GM12864 (cell line): ENCODE results near the gene NRG2.

Source experiments
- DNase-seq: peaks from one replicate; pipeline ENCODE4 v3.0.0-alpha.2; 2011; ENCODE audit warnings: low read depth
- H3K4me3 ChIP-seq: 2 replicates; pipeline ENCODE4 v1.5.1; 2011; ENCODE audit warnings: mild to moderate bottlenecking, low read depth, low read length, control low read depth
- TF ChIP-seq, protein P1 (sequence below): IDR thresholded peaks from 2 replicates; pipeline ENCODE4 v1.5.1; 2011; ENCODE audit warnings: low read depth, mild to moderate bottlenecking, moderate library complexity, low read length, control low read depth, inconsistent platforms; ENCODE audit errors: missing control alignments

Gene NRG2

DNA sequence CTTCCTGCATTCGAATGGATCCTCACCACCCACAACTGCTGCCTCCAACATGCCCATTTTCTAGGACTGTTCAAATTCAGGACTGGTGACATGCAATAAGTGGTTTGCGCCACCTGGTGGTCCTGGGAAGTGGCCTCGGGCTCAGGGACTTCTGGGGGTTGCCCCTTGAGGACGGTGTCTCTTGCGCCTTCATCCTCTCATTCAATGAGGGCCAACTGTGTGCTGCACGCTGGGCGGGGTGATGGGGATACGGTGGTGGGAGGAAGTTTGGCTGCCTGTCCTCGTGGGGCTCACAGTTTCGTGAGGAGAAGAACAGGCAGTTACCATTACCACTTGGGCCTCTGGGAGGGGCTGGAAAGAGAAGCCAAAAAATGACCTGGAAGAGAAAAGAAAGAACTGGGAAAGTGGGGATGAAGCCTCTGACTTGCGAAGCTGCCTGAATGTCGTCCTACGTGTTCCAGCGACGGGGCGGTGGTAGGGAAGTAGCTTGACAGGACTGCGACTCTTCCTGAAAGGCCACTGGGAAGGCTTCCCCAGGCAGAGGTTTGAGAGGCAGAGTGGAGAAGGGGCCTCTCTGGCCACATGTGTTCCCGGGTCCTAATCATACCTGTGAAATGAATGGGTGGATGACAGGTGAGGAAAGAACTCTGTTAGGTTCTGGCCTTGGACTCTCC, 198.5 kb downstream of the NRG2 start:
- H3K4me3 ChIP-seq = no peak overlapping the region
- DNase-seq = peak; percentile 60
- TF ChIP-seq, protein P1, sequence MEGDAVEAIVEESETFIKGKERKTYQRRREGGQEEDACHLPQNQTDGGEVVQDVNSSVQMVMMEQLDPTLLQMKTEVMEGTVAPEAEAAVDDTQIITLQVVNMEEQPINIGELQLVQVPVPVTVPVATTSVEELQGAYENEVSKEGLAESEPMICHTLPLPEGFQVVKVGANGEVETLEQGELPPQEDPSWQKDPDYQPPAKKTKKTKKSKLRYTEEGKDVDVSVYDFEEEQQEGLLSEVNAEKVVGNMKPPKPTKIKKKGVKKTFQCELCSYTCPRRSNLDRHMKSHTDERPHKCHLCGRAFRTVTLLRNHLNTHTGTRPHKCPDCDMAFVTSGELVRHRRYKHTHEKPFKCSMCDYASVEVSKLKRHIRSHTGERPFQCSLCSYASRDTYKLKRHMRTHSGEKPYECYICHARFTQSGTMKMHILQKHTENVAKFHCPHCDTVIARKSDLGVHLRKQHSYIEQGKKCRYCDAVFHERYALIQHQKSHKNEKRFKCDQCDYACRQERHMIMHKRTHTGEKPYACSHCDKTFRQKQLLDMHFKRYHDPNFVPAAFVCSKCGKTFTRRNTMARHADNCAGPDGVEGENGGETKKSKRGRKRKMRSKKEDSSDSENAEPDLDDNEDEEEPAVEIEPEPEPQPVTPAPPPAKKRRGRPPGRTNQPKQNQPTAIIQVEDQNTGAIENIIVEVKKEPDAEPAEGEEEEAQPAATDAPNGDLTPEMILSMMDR = peak; percentile 85

DNA sequence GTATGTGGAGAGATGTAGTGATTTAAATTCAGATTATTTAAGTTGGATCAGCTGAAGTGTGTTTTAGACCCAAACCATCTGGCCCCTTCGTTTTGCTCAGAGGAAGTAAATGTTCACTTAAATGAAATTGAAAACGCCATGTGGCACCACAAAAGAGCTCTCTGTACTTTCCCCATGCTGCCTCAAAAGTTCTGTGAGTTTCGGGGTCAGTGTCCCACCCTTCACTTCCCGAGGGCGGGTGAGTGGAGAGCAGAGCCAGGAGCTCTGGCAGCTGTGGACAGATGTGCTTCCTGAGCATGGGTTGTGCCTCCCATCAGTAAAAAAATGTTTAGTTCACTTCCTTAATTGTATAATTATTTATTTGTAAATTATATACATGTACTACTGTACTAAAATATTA, 199.1 kb downstream of the NRG2 start:
- no peak for DNase-seq
- TF ChIP-seq, protein P1 = no peak
- no peak overlapping the region for H3K4me3 ChIP-seq

DNA sequence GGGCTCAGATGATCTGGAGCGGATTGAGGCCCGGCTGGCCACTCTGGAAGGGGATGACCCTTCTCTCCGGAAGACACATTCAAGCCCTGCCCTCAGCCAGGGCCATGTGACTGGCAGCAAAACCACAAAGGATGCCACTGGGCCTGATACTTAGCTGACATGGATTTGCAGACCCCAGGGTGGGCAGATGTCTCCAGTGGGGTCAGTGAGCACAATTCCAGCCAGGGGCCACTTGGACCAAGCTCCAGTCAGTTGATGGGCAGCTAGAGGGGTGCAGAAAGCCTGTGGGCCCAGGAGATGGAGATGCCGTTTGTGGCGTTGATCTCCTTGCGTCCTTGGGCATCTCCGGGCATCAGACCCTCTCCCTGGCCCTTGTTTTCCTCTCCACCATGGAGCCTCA, 200.8 kb downstream of the NRG2 start:
- H3K4me3 ChIP-seq = no peak overlapping the region
- TF ChIP-seq, protein P1 = no peak
- DNase-seq = no peak

DNA sequence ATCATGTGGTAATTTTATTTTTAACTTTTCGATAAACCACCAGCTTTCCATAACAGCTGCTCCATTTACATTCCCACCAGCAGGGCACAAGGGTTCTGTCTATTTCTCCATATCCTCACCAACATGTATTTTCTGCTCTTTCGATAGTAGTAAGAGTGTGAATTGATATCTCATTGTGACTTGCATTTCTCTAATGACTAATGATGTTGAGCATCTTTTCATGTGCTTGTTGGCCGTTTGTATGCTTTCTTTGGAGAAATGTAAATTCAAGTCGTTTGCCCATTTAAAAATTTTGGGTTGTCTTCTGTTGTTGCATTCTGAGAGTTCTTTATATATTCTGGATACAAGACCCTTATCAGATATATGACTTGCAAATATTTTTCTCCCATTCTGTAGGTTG, 201.6 kb downstream of the NRG2 start:
- TF ChIP-seq, protein P1 = no peak
- no peak for DNase-seq
- H3K4me3 ChIP-seq = no peak overlapping the region

DNA sequence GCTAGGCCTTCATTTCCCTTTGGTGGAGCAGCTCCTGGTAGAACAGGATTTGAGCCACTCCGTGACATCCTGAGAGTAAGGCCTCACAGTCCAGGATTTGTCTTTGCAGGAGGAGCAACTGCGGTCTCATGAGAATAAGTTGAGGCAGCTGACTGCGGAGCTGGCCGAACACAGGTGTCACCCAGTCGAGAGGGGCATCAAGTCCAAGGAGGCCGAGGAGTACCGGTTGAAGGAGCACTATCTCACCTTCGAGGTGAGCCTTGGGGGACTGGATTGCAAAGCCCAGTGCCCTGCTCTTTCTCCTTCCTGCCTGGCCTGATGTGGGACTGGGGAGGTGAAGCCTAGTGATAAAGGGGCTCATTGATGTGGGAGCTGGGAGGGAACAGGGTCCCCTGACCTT, 203.2 kb downstream of the NRG2 start:
- no peak overlapping the region for H3K4me3 ChIP-seq
- TF ChIP-seq, protein P1 = no peak
- no peak for DNase-seq

DNA sequence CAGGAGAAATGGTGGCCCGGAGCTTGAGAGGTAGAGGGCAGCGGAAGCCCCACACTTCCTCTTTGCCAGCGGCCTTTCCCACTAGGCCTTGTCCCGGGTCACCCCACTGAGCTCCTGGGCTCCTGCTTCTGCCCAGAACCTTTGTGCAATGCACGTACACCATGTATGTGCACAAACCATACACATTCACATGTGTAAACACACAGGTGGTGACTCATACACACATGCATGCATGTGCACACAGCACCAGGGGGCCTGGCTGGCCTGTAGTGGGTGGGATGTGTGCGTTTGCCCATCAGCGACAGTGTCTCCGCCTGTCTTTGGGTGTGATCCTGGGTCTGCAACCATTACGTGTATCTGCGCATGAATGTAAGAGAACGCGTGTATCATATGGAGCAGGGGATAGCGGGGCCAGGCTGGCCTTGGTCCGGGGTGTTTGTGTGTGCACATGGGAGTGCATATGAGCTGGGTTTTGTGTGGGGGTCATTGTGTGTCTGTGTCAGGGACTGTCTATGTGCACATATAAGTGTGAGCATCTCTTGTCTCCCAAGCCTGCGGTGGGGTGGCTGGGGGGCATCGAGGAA, 203.8 kb downstream of the NRG2 start:
- no peak for DNase-seq
- H3K4me3 ChIP-seq = no peak overlapping the region
- TF ChIP-seq, protein P1 = no peak
